ENCODE measurements around the gene ATP1A2. TPM values are rescaled to one million over a fixed set of nuclear protein-coding genes. Genes with fewer than 3 reads are reported as not detected.

The ATP1A2 gene
- total RNA-seq, 2 experiments from 2014 or later = not detected

- CTCF ChIA-PET = no interaction called here
- peaks cover 11% of the 10 kb centered on the region for H3K4me1 Mint-ChIP-seq
- H3K36me3 Mint-ChIP-seq (ENCODE audit: low read depth) = no peaks in the 10 kb centered on the region
- DNase-seq = no peak
- POLR2A ChIA-PET = no interaction called here
- H3K9me3 Mint-ChIP-seq = no peaks in the 10 kb centered on the region
- peaks cover 50% of the 10 kb centered on the region for H3K27me3 Mint-ChIP-seq
- no peak overlapping the region for H3K4me3 Mint-ChIP-seq
- no peak overlapping the region for H3K27ac Mint-ChIP-seq
Observed at GRCh38 chr1:160167056-160167455, 51.5 kb downstream of the ATP1A2 start.

- DNase-seq = no peak
- peaks cover 8% of the 10 kb centered on the region for H3K4me1 Mint-ChIP-seq
- POLR2A ChIA-PET = no interaction called here
- CTCF ChIA-PET = interaction anchor here (0.7 to 1.2 kb wide), 2 partner anchors 124 to 129 kb away, joined by 3 read pairs; no protein-coding TSS in a partner anchor
- H3K36me3 Mint-ChIP-seq (ENCODE audit: low read depth) = no peaks in the 10 kb centered on the region
- no peaks in the 10 kb centered on the region for H3K9me3 Mint-ChIP-seq
- H3K27ac Mint-ChIP-seq = no peak overlapping the region
- H3K27me3 Mint-ChIP-seq = peaks cover 54% of the 10 kb centered on the region
- H3K4me3 Mint-ChIP-seq = no peak overlapping the region
Observed at GRCh38 chr1:160167580-160167979, 52.0 kb downstream of the ATP1A2 start.

GRCh38 chr1:160168016-160168415 lies 52.5 kb downstream of the ATP1A2 start:
- ChIA-PET POLR2A (no interaction called here), CTCF (interaction anchor here (0.7 to 1.2 kb wide), 2 partner anchors 123 to 128 kb away, joined by 3 read pairs; no protein-coding TSS in a partner anchor)
- peaks cover 8% of the 10 kb centered on the region for H3K4me1 Mint-ChIP-seq
- no peaks in the 10 kb centered on the region for H3K36me3 Mint-ChIP-seq (ENCODE audit: low read depth)
- no peaks in the 10 kb centered on the region for H3K9me3 Mint-ChIP-seq
- no peak for DNase-seq
- no peak overlapping the region for H3K4me3 Mint-ChIP-seq
- peaks cover 59% of the 10 kb centered on the region for H3K27me3 Mint-ChIP-seq
- H3K27ac Mint-ChIP-seq = no peak overlapping the region

GRCh38 chr1:160168609-160169369 lies 53.2 kb downstream of the ATP1A2 start:
- Mint-ChIP-seq H3K27ac (no peak overlapping the region), H3K36me3 (ENCODE audit: low read depth) (no peaks in the 10 kb centered on the region), H3K27me3 (peaks cover 60% of the 10 kb centered on the region), H3K9me3 (no peaks in the 10 kb centered on the region), H3K4me1 (peaks cover 12% of the 10 kb centered on the region), H3K4me3 (no peak overlapping the region)
- POLR2A ChIA-PET = no interaction called here
- CTCF ChIA-PET = interaction anchor here (1.2 to 1.4 kb wide), 2 partner anchors 122 kb away, joined by 3 read pairs; no protein-coding TSS in a partner anchor
- no peak for DNase-seq

- DNase-seq = no peak
Observed at GRCh38 chr1:160169553-160170399, 54.2 kb downstream of the ATP1A2 start.

GRCh38 chr1:160171354-160171753 lies 55.8 kb downstream of the ATP1A2 start:
- no peak overlapping the region for H3K4me3 Mint-ChIP-seq
- H3K27me3 Mint-ChIP-seq = peaks cover 51% of the 10 kb centered on the region
- ChIA-PET CTCF (no interaction called here), POLR2A (no interaction called here)
- no peaks in the 10 kb centered on the region for H3K9me3 Mint-ChIP-seq
- no peak overlapping the region for H3K27ac Mint-ChIP-seq
- no peak for DNase-seq
- H3K36me3 Mint-ChIP-seq (ENCODE audit: low read depth) = no peaks in the 10 kb centered on the region
- H3K4me1 Mint-ChIP-seq = peaks cover 12% of the 10 kb centered on the region

More at GRCh38 chr1:160169553-160170399, 54.2 kb downstream of the ATP1A2 start:
- H3K27ac Mint-ChIP-seq = no peak overlapping the region
- no peak overlapping the region for H3K4me3 Mint-ChIP-seq
- H3K9me3 Mint-ChIP-seq = no peaks in the 10 kb centered on the region
- H3K4me1 Mint-ChIP-seq = peaks cover 12% of the 10 kb centered on the region
- no peaks in the 10 kb centered on the region for H3K36me3 Mint-ChIP-seq (ENCODE audit: low read depth)
- ChIA-PET POLR2A (interaction anchor here (0.7 kb wide), 1 partner anchor 36 kb away, joined by 3 read pairs; no protein-coding TSS in a partner anchor), CTCF (interaction anchor here (0.7 to 1.4 kb wide), 2 partner anchors 121 to 852 kb away, joined by 3 to 4 read pairs; no protein-coding TSS in a partner anchor)
- H3K27me3 Mint-ChIP-seq = peaks cover 56% of the 10 kb centered on the region

- Mint-ChIP-seq H3K4me1 (peaks cover 12% of the 10 kb centered on the region), H3K27ac (no peak overlapping the region), H3K9me3 (no peaks in the 10 kb centered on the region), H3K27me3 (peaks cover 46% of the 10 kb centered on the region), H3K4me3 (no peak overlapping the region), H3K36me3 (ENCODE audit: low read depth) (no peaks in the 10 kb centered on the region)
- ChIA-PET CTCF (no interaction called here), POLR2A (no interaction called here)
- DNase-seq = no peak
Observed at GRCh38 chr1:160171980-160172379, 56.4 kb downstream of the ATP1A2 start.

GRCh38 chr1:160177231-160177630 lies 61.7 kb downstream of the ATP1A2 start:
- Mint-ChIP-seq H3K4me1 (peaks cover 4% of the 10 kb centered on the region), H3K36me3 (ENCODE audit: low read depth) (no peaks in the 10 kb centered on the region), H3K27me3 (peaks cover 39% of the 10 kb centered on the region), H3K9me3 (no peaks in the 10 kb centered on the region), H3K4me3 (no peak overlapping the region), H3K27ac (no peak overlapping the region)
- ChIA-PET POLR2A (no interaction called here), CTCF (no interaction called here)
- DNase-seq = no peak

- Mint-ChIP-seq H3K36me3 (ENCODE audit: low read depth) (no peaks in the 10 kb centered on the region), H3K4me3 (no peak overlapping the region), H3K27ac (no peak overlapping the region), H3K27me3 (peaks cover 35% of the 10 kb centered on the region), H3K4me1 (peaks cover 4% of the 10 kb centered on the region), H3K9me3 (no peaks in the 10 kb centered on the region)
- POLR2A ChIA-PET = no interaction called here
- DNase-seq = no peak
- CTCF ChIA-PET = no interaction called here
Observed at GRCh38 chr1:160177667-160178066, 62.1 kb downstream of the ATP1A2 start.

- DNase-seq = no peak
- Mint-ChIP-seq H3K27me3 (peaks cover 30% of the 10 kb centered on the region), H3K4me3 (no peak overlapping the region), H3K9me3 (no peaks in the 10 kb centered on the region), H3K27ac (no peak overlapping the region), H3K4me1 (peaks cover under 1% of the 10 kb centered on the region), H3K36me3 (ENCODE audit: low read depth) (no peaks in the 10 kb centered on the region)
- CTCF ChIA-PET = interaction anchor here (0.6 kb wide), 1 partner anchor 132 kb away, joined by 3 read pairs; no protein-coding TSS in a partner anchor
- POLR2A ChIA-PET = no interaction called here
Observed at GRCh38 chr1:160178731-160179130, 63.2 kb downstream of the ATP1A2 start.

- ChIA-PET CTCF (no interaction called here), POLR2A (no interaction called here)
- no peaks in the 10 kb centered on the region for H3K4me1 Mint-ChIP-seq
- H3K36me3 Mint-ChIP-seq (ENCODE audit: low read depth) = no peaks in the 10 kb centered on the region
- no peak overlapping the region for H3K27ac Mint-ChIP-seq
- H3K27me3 Mint-ChIP-seq = peaks cover 29% of the 10 kb centered on the region
- H3K9me3 Mint-ChIP-seq = no peaks in the 10 kb centered on the region
- no peak for DNase-seq
- H3K4me3 Mint-ChIP-seq = no peak overlapping the region
Observed at GRCh38 chr1:160179336-160179735, 63.8 kb downstream of the ATP1A2 start.

GRCh38 chr1:160186246-160186645 lies 70.7 kb downstream of the ATP1A2 start:
- no peak for DNase-seq
- Mint-ChIP-seq H3K4me3 (no peak overlapping the region), H3K9me3 (no peaks in the 10 kb centered on the region), H3K4me1 (no peaks in the 10 kb centered on the region), H3K36me3 (ENCODE audit: low read depth) (no peaks in the 10 kb centered on the region), H3K27ac (no peak overlapping the region), H3K27me3 (peaks cover 12% of the 10 kb centered on the region)
- ChIA-PET CTCF (no interaction called here), POLR2A (no interaction called here)

- H3K9me3 Mint-ChIP-seq = no peaks in the 10 kb centered on the region
- H3K36me3 Mint-ChIP-seq (ENCODE audit: low read depth) = no peaks in the 10 kb centered on the region
- H3K4me3 Mint-ChIP-seq = no peak overlapping the region
- ChIA-PET POLR2A (no interaction called here), CTCF (no interaction called here)
- no peak overlapping the region for H3K27ac Mint-ChIP-seq
- H3K4me1 Mint-ChIP-seq = no peaks in the 10 kb centered on the region
- H3K27me3 Mint-ChIP-seq = peaks cover 10% of the 10 kb centered on the region
- DNase-seq = no peak
Observed at GRCh38 chr1:160186729-160187128, 71.2 kb downstream of the ATP1A2 start.
